Calu3 (cell line): ENCODE results near the gene TMEM161B. TPM values are rescaled to one million over a fixed set of nuclear protein-coding genes. Genes with fewer than 3 reads are reported as not detected.

Experiments used
- BruUV-seq: library from RNA; stranded (reverse); fragments of 400-500 nt; replicated peaks from 2 replicates; lab custom pipeline; 2021; lab: Mats Ljungman, UMichigan
- CTCF ChIA-PET: fragments of 300-600 bp; sonication (Branson Sonifier 250); formaldehyde crosslinking; loops from one replicate; lab custom pipeline; 2022; ENCODE audit warnings: antibody characterized with exemption; lab: Charles Lee
- DNase-seq: peaks from one replicate; pipeline ENCODE4 v3.0.0; 2022
- H3K27ac Mint-ChIP-seq: one replicate; pipeline ENCODE4 v1.8.0; 2022; ENCODE audit warnings: mixed read lengths; ENCODE audit not compliant: unreplicated experiment
- H3K27me3 Mint-ChIP-seq: one replicate; pipeline ENCODE4 v1.8.0; 2022; ENCODE audit warnings: mixed read lengths; ENCODE audit not compliant: unreplicated experiment
- H3K36me3 Mint-ChIP-seq: one replicate; pipeline ENCODE4 v1.8.0; 2022; ENCODE audit warnings: mild to moderate bottlenecking, moderate library complexity, mixed read lengths; ENCODE audit not compliant: insufficient read depth, unreplicated experiment
- H3K4me1 Mint-ChIP-seq: one replicate; pipeline ENCODE4 v1.8.0; 2022; ENCODE audit warnings: mild to moderate bottlenecking, low read depth, mixed read lengths; ENCODE audit not compliant: unreplicated experiment
- H3K4me3 Mint-ChIP-seq: one replicate; pipeline ENCODE4 v1.8.0; 2022; ENCODE audit warnings: mild to moderate bottlenecking, low read depth, moderate library complexity, mixed read lengths; ENCODE audit not compliant: unreplicated experiment
- H3K9me3 Mint-ChIP-seq: one replicate; pipeline ENCODE4 v1.8.0; 2022; ENCODE audit warnings: low read depth, mixed read lengths; ENCODE audit not compliant: unreplicated experiment
- CTCF ChIP-seq: fragments of 200-600 bp; IDR thresholded peaks from one replicate; pipeline ENCODE4 v1.8.0; 2022; ENCODE audit warnings: antibody characterized with exemption; ENCODE audit not compliant: unreplicated experiment
- intact Hi-C: fragments of 100-400 bp; cut with micrococcal nuclease; formaldehyde crosslinking; loops from one replicate; pipeline ENCODE4 v1.10.0; 2022; ENCODE audit not compliant: unreplicated experiment
- total RNA-seq: library from RNA; stranded (reverse); gene quantifications from 2 replicates; pipeline ENCODE4 v1.2.3, GENCODE V29; 2022

Gene TMEM161B
- total RNA-seq, 1 experiment from 2014 or later, result 35.7 TPM

- H3K4me1 Mint-ChIP-seq, result no peaks in the 10 kb centered on the region
- TF ChIP-seq CTCF, result no peak
- no TSS peak for BruUV-seq
- no peak overlapping the region for H3K4me3 Mint-ChIP-seq
- no peak overlapping the region for H3K27ac Mint-ChIP-seq
- H3K36me3 Mint-ChIP-seq, result no peaks in the 10 kb centered on the region
- no peak for DNase-seq
- H3K9me3 Mint-ChIP-seq, result peaks cover 9% of the 10 kb centered on the region
- CTCF ChIA-PET, result no interaction called here
- H3K27me3 Mint-ChIP-seq, result no peaks in the 10 kb centered on the region
- intact Hi-C loops, result no loop called here
Measured at GRCh38 chr5:88154891-88155290, 113.8 kb downstream of the TMEM161B start.

DNA sequence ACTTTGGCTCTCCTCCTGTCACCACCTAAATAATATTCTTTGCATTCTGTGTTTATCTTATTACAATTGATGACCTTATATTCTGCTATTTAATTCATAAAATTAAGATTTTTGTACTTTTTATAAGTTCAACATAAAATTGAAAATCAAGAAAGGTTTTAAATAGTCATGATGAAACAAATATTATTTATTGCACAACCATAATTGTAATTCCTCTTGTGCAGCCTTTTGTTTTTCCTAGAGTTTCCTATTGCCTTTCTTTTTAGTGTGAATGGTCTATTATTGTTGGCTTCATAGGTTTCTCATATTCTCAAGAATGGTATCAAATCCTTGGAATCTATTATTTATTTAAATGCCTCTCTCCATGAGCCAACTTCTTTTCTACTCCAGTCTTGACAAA lies 117.9 kb downstream of the TMEM161B start:
- H3K27me3 Mint-ChIP-seq, result no peaks in the 10 kb centered on the region
- BruUV-seq, result no TSS peak
- no peak overlapping the region for H3K27ac Mint-ChIP-seq
- no peaks in the 10 kb centered on the region for H3K36me3 Mint-ChIP-seq
- intact Hi-C loops, result no loop called here
- no peaks in the 10 kb centered on the region for H3K4me1 Mint-ChIP-seq
- no peak overlapping the region for H3K4me3 Mint-ChIP-seq
- no peak for DNase-seq
- CTCF ChIA-PET, result no interaction called here
- no peak for TF ChIP-seq CTCF
- peaks cover 9% of the 10 kb centered on the region for H3K9me3 Mint-ChIP-seq

DNA sequence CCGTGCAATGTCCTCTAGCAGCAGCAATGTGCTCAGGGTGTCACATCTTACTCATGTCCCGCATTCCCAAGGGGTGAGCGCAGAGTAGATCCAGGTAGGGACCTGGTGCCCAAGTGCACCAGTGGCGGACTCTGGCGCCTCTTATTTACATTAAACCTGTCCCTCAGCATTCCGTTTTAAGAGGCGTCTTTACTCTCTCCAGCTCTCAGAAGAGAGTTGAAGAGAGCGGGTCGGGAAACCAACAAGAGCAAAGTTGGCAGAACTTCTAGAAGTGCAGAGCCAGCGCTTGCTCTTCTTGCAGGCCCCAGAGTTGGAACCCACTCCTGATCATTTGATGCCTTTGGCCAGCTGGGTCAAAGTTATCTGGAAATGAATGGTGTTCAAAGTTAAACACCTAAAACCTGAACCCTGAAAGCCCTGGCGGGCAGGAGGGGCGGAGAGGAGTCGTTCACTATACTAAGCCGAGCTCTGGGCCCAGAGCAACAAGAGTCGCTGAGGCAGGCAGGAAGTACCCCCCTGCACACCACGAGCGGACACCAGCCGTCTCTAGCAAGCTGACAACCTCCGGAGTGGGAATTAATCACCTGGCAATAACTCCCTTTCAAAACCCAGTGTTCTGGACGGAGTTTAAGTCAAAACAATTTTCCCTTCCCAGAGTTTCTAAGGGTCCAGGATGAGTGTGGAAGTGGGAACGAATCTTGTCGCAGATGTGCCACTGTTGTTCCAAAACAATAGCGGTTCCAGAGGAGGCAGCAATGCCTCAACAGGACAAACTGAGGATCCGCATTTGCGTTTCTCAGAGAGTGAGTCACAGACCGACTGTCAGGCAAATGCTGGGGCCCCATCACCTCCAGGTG lies 122.8 kb downstream of the TMEM161B start:
- no peaks in the 10 kb centered on the region for H3K9me3 Mint-ChIP-seq

DNA sequence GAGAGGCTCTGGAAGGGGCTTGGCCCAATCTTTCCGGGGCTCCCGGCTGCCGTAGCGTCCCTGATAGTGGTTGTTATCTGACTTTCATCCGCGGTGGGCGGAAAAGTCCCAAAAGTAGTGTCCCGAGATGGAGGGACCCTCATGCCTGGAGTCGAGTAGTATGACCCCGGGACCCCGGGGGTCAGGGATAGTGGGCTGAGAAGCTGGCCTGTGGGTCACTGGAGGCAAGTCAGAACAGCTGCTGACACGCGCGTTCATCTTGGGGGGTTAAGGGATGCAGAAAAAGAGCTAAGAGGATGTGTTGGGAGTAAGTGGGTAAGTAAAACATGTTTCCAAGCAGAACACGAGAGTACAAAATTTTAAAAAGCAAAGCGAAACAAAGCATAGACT lies 123.4 kb downstream of the TMEM161B start:
- intact Hi-C loops, result no loop called here
- no peaks in the 10 kb centered on the region for H3K9me3 Mint-ChIP-seq
- no peak overlapping the region for H3K4me3 Mint-ChIP-seq
- DNase-seq, result no peak
- H3K4me1 Mint-ChIP-seq, result peaks cover 9% of the 10 kb centered on the region
- no peak overlapping the region for H3K27ac Mint-ChIP-seq
- TF ChIP-seq CTCF, result no peak
- CTCF ChIA-PET, result interaction anchor here (0.6 kb wide), 1 partner anchor 364 kb away, joined by 4 read pairs; no protein-coding TSS in a partner anchor
- no TSS peak for BruUV-seq
- H3K27me3 Mint-ChIP-seq, result no peaks in the 10 kb centered on the region
- H3K36me3 Mint-ChIP-seq, result no peaks in the 10 kb centered on the region

More for the DNA sequence above, 122.8 kb downstream of the TMEM161B start:
- Mint-ChIP-seq H3K4me1 (peaks cover 9% of the 10 kb centered on the region), H3K27ac (no peak overlapping the region), H3K27me3 (no peaks in the 10 kb centered on the region), H3K36me3 (no peaks in the 10 kb centered on the region), H3K4me3 (no peak overlapping the region)
- intact Hi-C loops, result no loop called here
- no peak for DNase-seq
- CTCF ChIA-PET, result interaction anchor here (0.6 kb wide), 1 partner anchor 364 kb away, joined by 4 read pairs; no protein-coding TSS in a partner anchor
- TF ChIP-seq CTCF, result no peak
- no TSS peak for BruUV-seq
